Subcutaneous preadipocyte (primary cell): ENCODE measurements around the gene ETV2. TPM values are rescaled to one million over a fixed set of nuclear protein-coding genes. Genes with fewer than 3 reads are reported as not detected.

ENCODE experiments used
- total RNA-seq: library from RNA; depleted of rRNA; stranded (reverse); fragments of >200 nt; gene quantifications from 2 replicates; pipeline ENCODE4 v1.2.3, GENCODE V29; 2012

Gene ETV2
- total RNA-seq = 0.37 and 0.39 TPM in 2 replicates

GRCh38 chr19:35641515-35642151 is at the start of gene ETV2:
Gene ETV2, plus strand, starts transcription at chr19:35641745. Its CDS starts 716 bp downstream, at chr19:35642461.

GRCh38 chr19:35612559-35613321 is 28.8 kb upstream of the ETV2 start, which contains the start of gene HAUS5:
Gene HAUS5, plus strand, starts transcription at chr19:35612735. Its CDS starts 60 bp downstream, at chr19:35612795.

GRCh38 chr19:35628565-35629331 is 12.8 kb upstream of the ETV2 start, which contains the start of gene RBM42:
Gene RBM42, plus strand, starts transcription at chr19:35629036. Its CDS starts 118 bp downstream, at chr19:35629154.

GRCh38 chr19:35648017-35648961 is 6.7 kb downstream of the ETV2 start, which contains the start of gene COX6B1:
Gene COX6B1, plus strand, starts transcription at chr19:35648323. Its CDS starts 2,921 bp downstream, at chr19:35651244.

GRCh38 chr19:35666251-35666913 is 24.8 kb downstream of the ETV2 start, which contains the start of gene UPK1A:
Gene UPK1A, plus strand, starts transcription at chr19:35666517. Its CDS starts 296 bp downstream, at chr19:35666813.

Other genes starting within 250 kb of the ETV2 start
- gene FFAR2, start 193.5 kb upstream of the ETV2 start, total RNA-seq = not detected in 2 replicates
- not detected in 2 replicates for gene KRTDAP, start 151.3 kb upstream of the ETV2 start, total RNA-seq
- gene DMKN, start 128.1 kb upstream of the ETV2 start, total RNA-seq = 8.2 and 23.1 TPM in 2 replicates
- 4.3 and 13.6 TPM in 2 replicates for gene SBSN, start 113.4 kb upstream of the ETV2 start, total RNA-seq
- gene GAPDHS, start 108.3 kb upstream of the ETV2 start, total RNA-seq = under 0.01 TPM in 1 of 2 replicates, not detected in the other
- gene TMEM147, start 96.1 kb upstream of the ETV2 start, total RNA-seq = 85.2 and 116 TPM in 2 replicates
- not detected in 2 replicates for gene ATP4A, start 78.1 kb upstream of the ETV2 start, total RNA-seq
- not detected in 2 replicates for gene PMIS2, start 55.6 kb upstream of the ETV2 start, total RNA-seq
- 6.6 and 12.5 TPM in 2 replicates for gene HAUS5, start 29.0 kb upstream of the ETV2 start, total RNA-seq
- gene RBM42, start 12.7 kb upstream of the ETV2 start, total RNA-seq = 42.0 and 43.0 TPM in 2 replicates
- gene COX6B1, start 6.6 kb downstream of the ETV2 start, total RNA-seq = 156 and 265 TPM in 2 replicates
- not detected in 2 replicates for gene UPK1A, start 24.8 kb downstream of the ETV2 start, total RNA-seq
- gene ZBTB32, start 62.8 kb downstream of the ETV2 start, total RNA-seq = not detected in 2 replicates
- gene KMT2B, start 76.3 kb downstream of the ETV2 start, total RNA-seq = 7.3 and 7.8 TPM in 2 replicates
- 1.6 and 2.9 TPM in 2 replicates for gene IGFLR1, start 100.7 kb downstream of the ETV2 start, total RNA-seq
- gene U2AF1L4, start 103.7 kb downstream of the ETV2 start, total RNA-seq = 4.5 and 5.5 TPM in 2 replicates
- gene PSENEN, start 103.9 kb downstream of the ETV2 start, total RNA-seq = 12.5 and 14.7 TPM in 2 replicates
- gene LIN37, start 106.8 kb downstream of the ETV2 start, total RNA-seq = 14.3 and 16.2 TPM in 2 replicates
- gene HSPB6, start 115.3 kb downstream of the ETV2 start, total RNA-seq = 21.3 and 48.9 TPM in 2 replicates
- 7.7 and 12.7 TPM in 2 replicates for gene PROSER3, start 116.4 kb downstream of the ETV2 start, total RNA-seq
- gene ARHGAP33, start 133.8 kb downstream of the ETV2 start, total RNA-seq = 5.9 and 6.3 TPM in 2 replicates
- not detected in 2 replicates for gene PRODH2, start 171.1 kb downstream of the ETV2 start, total RNA-seq
- not detected in 2 replicates for gene NPHS1, start 210.8 kb downstream of the ETV2 start, total RNA-seq
- gene KIRREL2, start 215.2 kb downstream of the ETV2 start, total RNA-seq = under 0.01 TPM in 1 of 2 replicates, not detected in the other
- 0.37 and 1.2 TPM in 2 replicates for gene APLP1, start 226.8 kb downstream of the ETV2 start, total RNA-seq